Spleen (tissue), 13 donors: ENCODE results near the gene RFPL1. TPM values are rescaled to one million over a fixed set of nuclear protein-coding genes. Genes with fewer than 3 reads are reported as not detected.
"Not testable (repeated sequence)": the region's sequence is repeated elsewhere in the genome, so short reads cannot be mapped to it uniquely, and the experiment has no call there.

ENCODE experiments used
- DNase-seq: peaks from one replicate; pipeline ENCODE4 v3.0.0-alpha.2; 2020
- H3K27ac ChIP-seq, 8 donors: fragments of 200-600 bp; sonication (generic) in 7 of 8; 1 replicate in 4 of 8; 2 replicates in 4 of 8; pipeline versions ENCODE4 v1.5.0 to v1.8.0; 2016 to 2021; ENCODE audit warnings: inconsistent platforms in 4 of 8, mild to moderate bottlenecking in 4 of 8, moderate library complexity in 1 of 8
- H3K27me3 ChIP-seq, 7 donors: fragments of 200-600 bp; sonication (generic) in 6 of 7; replicated peaks in 1 of 7; 1 replicate in 4 of 7; 2 replicates in 3 of 7; pipeline versions ENCODE4 v1.5.0 to v1.8.0; 2016 to 2021; ENCODE audit warnings: inconsistent platforms in 3 of 7, mild to moderate bottlenecking in 1 of 7
- H3K36me3 ChIP-seq, 6 donors: fragments of 200-600 bp; sonication (generic) in 5 of 6; 1 replicate in 4 of 6; 2 replicates in 2 of 6; pipeline versions ENCODE4 v1.5.0 to v1.8.0; 2016 to 2021; ENCODE audit warnings: inconsistent platforms in 2 of 6
- H3K4me1 ChIP-seq, 6 donors: fragments of 200-600 bp; sonication (generic) in 5 of 6; 1 replicate in 3 of 6; 2 replicates in 3 of 6; pipeline versions ENCODE4 v1.5.0 to v1.8.0; 2016 to 2021; ENCODE audit warnings: inconsistent platforms in 3 of 6
- H3K4me3 ChIP-seq, 8 donors: fragments of 200-600 bp; sonication (generic) in 7 of 8; 1 replicate in 4 of 8; 2 replicates in 4 of 8; pipeline versions ENCODE4 v1.5.0 to v1.8.0; 2016 to 2021; ENCODE audit warnings: inconsistent platforms in 4 of 8, mild to moderate bottlenecking in 4 of 8, moderate library complexity in 2 of 8
- H3K9me3 ChIP-seq, 8 donors: fragments of 200-600 bp; sonication (generic) in 7 of 8; 1 replicate in 4 of 8; 2 replicates in 4 of 8; pipeline versions ENCODE4 v1.5.0 to v1.8.0; 2016 to 2021; ENCODE audit warnings: inconsistent platforms in 4 of 8
- POLR2A ChIP-seq, 3 donors: fragments of 450-650 bp; IDR thresholded peaks; one replicate each; pipeline ENCODE4 v1.5.1; 2017; ENCODE audit warnings: antibody characterized with exemption in 3 of 3, mild to moderate bottlenecking in 1 of 3
- POLR2AphosphoS5 ChIP-seq, 3 donors: sonication (generic); formaldehyde crosslinking; IDR thresholded peaks; one replicate each; pipeline ENCODE4 v1.5.1; 2017; ENCODE audit warnings: antibody characterized with exemption in 3 of 3
- WGBS, 5 donors: extraction: QIAGEN DNeasy Blood & Tissue Kit in 3 of 5; methylation state at CpG; one replicate each; pipeline versions ENCODE4 v1.1.5 to v1.1.7; 2013 to 2018; 5-methylcytosine and 5-hydroxymethylcytosine counted together
- intact Hi-C: fragments of 100-400 bp; cut with DNase I; formaldehyde crosslinking; loops from one replicate; pipeline ENCODE4 v1.15.0; 2023; ENCODE audit warnings: low total_unique reads
- long read RNA-seq, 2 donors: transcript quantifications; one replicate each; lab custom pipeline, GENCODE V29; 2026
- polyA plus RNA-seq, 3 donors: library from polyadenylated mRNA; stranded (reverse); fragments of 200-250 nt; gene quantifications; one replicate each; pipeline ENCODE4 v1.2.1, GENCODE V29; 2013
- total RNA-seq, 7 donors: library from RNA; depleted of rRNA in 3 of 7; stranded (reverse); fragments of >200 nt in 3 of 7; fragmentation: NEBNext Ultra II Directional in 4 of 7; extraction: Animal tissue kit (Norgen Biotek cat#: 25700) in 4 of 7; gene quantifications; one replicate each; pipeline versions ENCODE4 v1.1.0 to v1.2.1, GENCODE V29; 2016 to 2021
- TF ChIP-seq, protein P1 (sequence below), 11 experiments: fragments of 200-600 bp in 7 of 11; fragments of 450-650 bp in 4 of 11; sonication (generic) in 4 of 11; IDR thresholded peaks in 8 of 11; conservative IDR thresholded peaks in 3 of 11; 1 replicate in 7 of 11; 2 replicates in 4 of 11; pipeline versions ENCODE4 v1.4.0 to v1.8.0; 2016 to 2021; ENCODE audit warnings: antibody characterized with exemption in 11 of 11, inconsistent platforms in 4 of 11, mild to moderate bottlenecking in 1 of 11
- donor health status: healthy with polysubstance abuse.
- donor health status: DM: no; HTN: no; CAD: no; lungs with moderate emphysema.
- donor health status: DM: no; HTN: no; CAD: no.
- donor health status: Bipolar disorder and iron deficiency.
- donor health status: healthy.
- donor health status: DM: no; HTN: no; CAD: no.
- donor health status: DM: yes; HTN: yes; CAD: no.

RFPL1 gene
- total RNA-seq, result 1 to 10 TPM in 2 of 7 donors, not detected in 5; 1.1 to 1.4 TPM
- under 1 TPM; 0.03 to 0.11 (median 0.06) TPM for polyA plus RNA-seq
- long read RNA-seq, donor 1, result 0 reads
- long read RNA-seq, donor 2, result 0 reads

DNA sequence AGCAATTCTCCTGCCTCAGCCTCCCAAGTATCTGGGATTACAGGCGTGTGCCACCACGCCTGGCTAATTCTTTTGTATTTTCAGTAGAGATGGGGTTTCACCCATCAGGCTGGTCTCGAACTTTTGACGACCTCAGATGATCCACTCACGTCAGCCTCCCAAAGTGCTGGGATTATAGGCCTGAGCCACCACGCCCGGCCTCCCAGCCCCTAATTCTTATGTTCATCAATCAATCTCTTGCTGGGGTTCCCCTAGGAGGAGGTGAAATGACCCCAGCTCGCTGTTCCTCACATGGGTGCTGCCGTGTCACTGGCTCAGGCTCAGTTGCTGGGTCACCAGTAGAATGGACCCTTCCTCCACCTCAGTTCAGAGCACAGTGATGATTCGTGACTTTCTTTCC lies at the start of gene RFPL1:
TSS of gene RFPL1 (plus strand) at position 301 of the 400 bp plus-strand sequence.
- H3K36me3 ChIP-seq, H3K4me1 ChIP-seq, H3K27me3 ChIP-seq, H3K4me3 ChIP-seq, intact Hi-C loops, DNase-seq, H3K9me3 ChIP-seq, H3K27ac ChIP-seq: not testable (repeated sequence)
- 90 to 97% (median 92%) methylated on average over 10 of the region's 10 CpGs for WGBS, 5 donors

- Histone ChIP-seq H3K4me1 (peaks cover 35 to 65% (median 53%) of the 10 kb centered on the region in 6 donors), H3K36me3 (peaks cover 0 to 23% (median 1%) of the 10 kb centered on the region in 6 donors), H3K27ac (peak overlapping the region; percentile 76 to 97 (median 90)), H3K27me3 (no peaks in the 10 kb centered on the region), H3K4me3 (peak overlapping the region; percentile 78 to 95 (median 84)), H3K9me3 (no peaks in the 10 kb centered on the region)
- no peak for DNase-seq
- WGBS, 5 donors, result 11 to 26% (median 21%) methylated on average over 9 of the region's 9 CpGs
- TF ChIP-seq, protein P1, sequence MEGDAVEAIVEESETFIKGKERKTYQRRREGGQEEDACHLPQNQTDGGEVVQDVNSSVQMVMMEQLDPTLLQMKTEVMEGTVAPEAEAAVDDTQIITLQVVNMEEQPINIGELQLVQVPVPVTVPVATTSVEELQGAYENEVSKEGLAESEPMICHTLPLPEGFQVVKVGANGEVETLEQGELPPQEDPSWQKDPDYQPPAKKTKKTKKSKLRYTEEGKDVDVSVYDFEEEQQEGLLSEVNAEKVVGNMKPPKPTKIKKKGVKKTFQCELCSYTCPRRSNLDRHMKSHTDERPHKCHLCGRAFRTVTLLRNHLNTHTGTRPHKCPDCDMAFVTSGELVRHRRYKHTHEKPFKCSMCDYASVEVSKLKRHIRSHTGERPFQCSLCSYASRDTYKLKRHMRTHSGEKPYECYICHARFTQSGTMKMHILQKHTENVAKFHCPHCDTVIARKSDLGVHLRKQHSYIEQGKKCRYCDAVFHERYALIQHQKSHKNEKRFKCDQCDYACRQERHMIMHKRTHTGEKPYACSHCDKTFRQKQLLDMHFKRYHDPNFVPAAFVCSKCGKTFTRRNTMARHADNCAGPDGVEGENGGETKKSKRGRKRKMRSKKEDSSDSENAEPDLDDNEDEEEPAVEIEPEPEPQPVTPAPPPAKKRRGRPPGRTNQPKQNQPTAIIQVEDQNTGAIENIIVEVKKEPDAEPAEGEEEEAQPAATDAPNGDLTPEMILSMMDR (IDR thresholded peaks at IDR 0.05 in 8 of 11, conservative IDR thresholded peaks at IDR 0.05 in 3 of 11), result no peak
- TF ChIP-seq POLR2AphosphoS5 (IDR thresholded peaks at IDR 0.05), result no peak
- no peak for TF ChIP-seq POLR2A (IDR thresholded peaks at IDR 0.05)
- intact Hi-C loops, result no loop called here
Measured at GRCh38 chr22:29388759-29389090, 49.7 kb upstream of the RFPL1 start.

GRCh38 chr22:29390270-29390669 lies 48.1 kb upstream of the RFPL1 start:
- Histone ChIP-seq H3K4me1 (peaks cover 28 to 64% (median 45%) of the 10 kb centered on the region in 6 donors), H3K4me3 (no peak overlapping the region), H3K9me3 (no peaks in the 10 kb centered on the region), H3K27ac (no peak overlapping the region), H3K36me3 (peaks cover 0 to 8% (median 0%) of the 10 kb centered on the region in 6 donors), H3K27me3 (no peaks in the 10 kb centered on the region)
- TF ChIP-seq POLR2A (IDR thresholded peaks at IDR 0.05), result no peak
- TF ChIP-seq, protein P1 (IDR thresholded peaks at IDR 0.05 in 8 of 11, conservative IDR thresholded peaks at IDR 0.05 in 3 of 11), result no peak
- no peak for TF ChIP-seq POLR2AphosphoS5 (IDR thresholded peaks at IDR 0.05)
- 91 to 95% (median 94%) methylated on average over 6 of the region's 6 CpGs for WGBS, 5 donors
- DNase-seq, result no peak
- intact Hi-C loops, result loop anchor here (10.0 kb wide), 1 partner anchor 135 kb away; no protein-coding TSS in a partner anchor

DNA sequence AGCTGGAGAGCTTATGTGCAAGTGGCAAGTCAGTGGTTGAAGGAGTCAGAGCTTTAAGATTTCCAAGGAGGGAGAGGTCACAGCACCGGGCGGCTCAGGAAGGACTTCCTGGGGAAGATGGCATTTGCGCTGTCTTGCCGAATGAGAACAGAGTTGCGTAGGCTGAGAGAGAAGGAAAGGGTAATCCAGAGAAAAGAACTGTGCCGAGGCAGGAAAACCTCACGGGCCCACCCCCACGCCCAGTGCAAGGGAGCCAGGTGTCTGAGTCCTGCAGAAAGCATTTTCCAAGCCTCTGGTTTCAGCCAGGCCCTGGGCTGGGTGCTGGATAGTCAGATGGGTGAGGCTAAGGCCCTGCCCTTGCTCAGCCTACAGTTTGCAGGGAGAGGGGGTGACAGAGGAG lies 46.8 kb upstream of the RFPL1 start:
- TF ChIP-seq, protein P1 (IDR thresholded peaks at IDR 0.05 in 8 of 11, conservative IDR thresholded peaks at IDR 0.05 in 3 of 11), result no peak
- TF ChIP-seq POLR2A (IDR thresholded peaks at IDR 0.05) (no peak), POLR2AphosphoS5 (IDR thresholded peaks at IDR 0.05) (no peak)
- Histone ChIP-seq H3K4me1 (peaks cover 15 to 53% (median 33%) of the 10 kb centered on the region in 6 donors), H3K4me3 (no peak overlapping the region), H3K27me3 (no peaks in the 10 kb centered on the region), H3K27ac (no peak overlapping the region), H3K9me3 (no peaks in the 10 kb centered on the region), H3K36me3 (peaks cover 0 to under 1% (median 0%) of the 10 kb centered on the region in 6 donors)
- WGBS, 5 donors, result 56 to 72% (median 64%) methylated on average over 8 of the region's 8 CpGs
- DNase-seq, result no peak
- intact Hi-C loops, result loop anchor here (10.0 kb wide), 1 partner anchor 133 kb away; no protein-coding TSS in a partner anchor
